ENCODE measurements around the gene NFIX. TPM values are rescaled to one million over a fixed set of nuclear protein-coding genes. Genes with fewer than 3 reads are reported as not detected.

Gene NFIX
- total RNA-seq, 3 donors from 2014 or later (not counting 1 experiment from before 2014, with no cell fraction given): 0.61 to 2.1 (median 1.3) TPM

DNA sequence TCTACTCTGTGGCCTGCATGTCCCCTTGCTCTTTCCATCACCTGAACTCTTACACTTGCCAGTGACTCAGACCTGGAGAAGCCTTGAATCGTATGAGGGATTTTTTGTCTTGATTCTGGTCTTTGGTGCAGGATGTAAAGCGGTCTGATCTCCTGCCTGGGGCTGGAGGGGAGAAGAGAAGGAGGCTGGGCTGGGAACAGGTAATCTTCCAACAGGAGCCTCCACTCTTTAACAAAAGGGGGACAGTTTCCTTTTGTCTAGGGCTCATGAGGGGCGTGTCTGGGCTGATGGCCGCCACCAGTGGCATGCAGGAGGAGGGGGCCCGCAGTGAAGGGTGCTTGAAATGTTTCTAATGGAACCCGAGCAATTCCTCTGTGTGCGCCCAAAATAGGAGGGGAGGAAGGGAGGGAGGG lies 24.7 kb downstream of the NFIX start:
- H3K4me3 Mint-ChIP-seq: no peak overlapping the region
- Histone ChIP-seq H3K27me3 (ENCODE audit: control insufficient read depth, insufficient read depth, low read length) (peaks cover 22% of the 10 kb centered on the region), H3K4me1 (ENCODE audit: control insufficient read depth, insufficient read depth, low read length) (peaks cover 22% of the 10 kb centered on the region), H3K9me3 (ENCODE audit: control insufficient read depth, insufficient read depth, low read length) (no peaks in the 10 kb centered on the region), H3K36me3 (ENCODE audit: control insufficient read depth, insufficient read depth, low read length) (no peaks in the 10 kb centered on the region), H3K27ac (ENCODE audit: low read length) (no peak overlapping the region), H3K4me3 (ENCODE audit: low read length) (no peak overlapping the region)
- H3K9me3 Mint-ChIP-seq: no peaks in the 10 kb centered on the region
- TF ChIP-seq, protein P1, sequence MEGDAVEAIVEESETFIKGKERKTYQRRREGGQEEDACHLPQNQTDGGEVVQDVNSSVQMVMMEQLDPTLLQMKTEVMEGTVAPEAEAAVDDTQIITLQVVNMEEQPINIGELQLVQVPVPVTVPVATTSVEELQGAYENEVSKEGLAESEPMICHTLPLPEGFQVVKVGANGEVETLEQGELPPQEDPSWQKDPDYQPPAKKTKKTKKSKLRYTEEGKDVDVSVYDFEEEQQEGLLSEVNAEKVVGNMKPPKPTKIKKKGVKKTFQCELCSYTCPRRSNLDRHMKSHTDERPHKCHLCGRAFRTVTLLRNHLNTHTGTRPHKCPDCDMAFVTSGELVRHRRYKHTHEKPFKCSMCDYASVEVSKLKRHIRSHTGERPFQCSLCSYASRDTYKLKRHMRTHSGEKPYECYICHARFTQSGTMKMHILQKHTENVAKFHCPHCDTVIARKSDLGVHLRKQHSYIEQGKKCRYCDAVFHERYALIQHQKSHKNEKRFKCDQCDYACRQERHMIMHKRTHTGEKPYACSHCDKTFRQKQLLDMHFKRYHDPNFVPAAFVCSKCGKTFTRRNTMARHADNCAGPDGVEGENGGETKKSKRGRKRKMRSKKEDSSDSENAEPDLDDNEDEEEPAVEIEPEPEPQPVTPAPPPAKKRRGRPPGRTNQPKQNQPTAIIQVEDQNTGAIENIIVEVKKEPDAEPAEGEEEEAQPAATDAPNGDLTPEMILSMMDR (IDR thresholded peaks at IDR 0.05): no peak
- ATAC-seq: no peak
- peaks cover 11 to 21% of the 10 kb centered on the region in 2 donors for H3K4me1 Mint-ChIP-seq
- intact Hi-C loops (cut with micrococcal nuclease): no loop called here
- H3K36me3 Mint-ChIP-seq: no peaks in the 10 kb centered on the region
- 82% methylated on average over 7 of the region's 7 CpGs for WGBS (ENCODE audit: insufficient coverage)
- DNase-seq: no peak
- H3K27me3 Mint-ChIP-seq (ENCODE audit: low read depth in 2 of 2): peaks cover 49 to 60% of the 10 kb centered on the region in 2 donors
- H3K27ac Mint-ChIP-seq: no peak overlapping the region

DNA sequence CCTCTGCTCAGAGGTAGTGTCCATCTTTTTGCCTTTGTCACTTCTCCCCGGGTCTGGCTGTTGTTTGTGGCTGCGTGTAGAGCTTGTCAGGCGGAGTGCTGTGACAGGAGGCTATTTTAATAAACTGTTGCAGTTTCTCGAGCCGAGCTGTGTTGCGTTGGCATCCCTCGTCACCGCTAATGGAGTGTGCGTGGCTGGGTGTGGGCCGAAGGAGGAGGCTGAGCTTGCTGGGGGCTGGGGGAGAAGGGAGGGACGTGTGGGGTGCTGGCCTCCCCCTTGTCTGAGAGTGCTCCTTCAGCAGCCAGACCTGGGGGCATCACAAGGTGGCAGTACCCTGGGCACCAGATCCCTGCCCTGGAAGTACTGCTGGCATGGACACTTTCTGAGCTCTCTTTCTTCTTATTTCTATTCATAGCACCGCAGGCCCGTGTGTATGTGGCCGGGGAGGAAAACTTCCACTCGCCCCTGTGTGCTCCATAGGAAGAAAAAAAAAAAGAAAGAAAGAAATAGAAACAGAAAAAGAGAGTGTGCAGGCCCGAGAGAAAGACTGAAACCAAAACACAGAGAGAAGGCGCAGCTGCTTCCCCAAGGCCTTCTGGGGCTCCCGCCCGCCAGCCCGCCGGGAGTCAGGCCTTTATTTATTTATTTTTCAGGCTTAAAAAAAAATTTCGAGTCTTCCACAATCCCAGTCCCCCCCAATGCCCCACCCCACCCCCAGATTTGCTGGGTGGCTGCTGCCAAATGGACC lies 27.0 kb downstream of the NFIX start:
- H3K27ac ChIP-seq (ENCODE audit: low read length): no peak overlapping the region
- H3K36me3 Mint-ChIP-seq: no peaks in the 10 kb centered on the region

DNA sequence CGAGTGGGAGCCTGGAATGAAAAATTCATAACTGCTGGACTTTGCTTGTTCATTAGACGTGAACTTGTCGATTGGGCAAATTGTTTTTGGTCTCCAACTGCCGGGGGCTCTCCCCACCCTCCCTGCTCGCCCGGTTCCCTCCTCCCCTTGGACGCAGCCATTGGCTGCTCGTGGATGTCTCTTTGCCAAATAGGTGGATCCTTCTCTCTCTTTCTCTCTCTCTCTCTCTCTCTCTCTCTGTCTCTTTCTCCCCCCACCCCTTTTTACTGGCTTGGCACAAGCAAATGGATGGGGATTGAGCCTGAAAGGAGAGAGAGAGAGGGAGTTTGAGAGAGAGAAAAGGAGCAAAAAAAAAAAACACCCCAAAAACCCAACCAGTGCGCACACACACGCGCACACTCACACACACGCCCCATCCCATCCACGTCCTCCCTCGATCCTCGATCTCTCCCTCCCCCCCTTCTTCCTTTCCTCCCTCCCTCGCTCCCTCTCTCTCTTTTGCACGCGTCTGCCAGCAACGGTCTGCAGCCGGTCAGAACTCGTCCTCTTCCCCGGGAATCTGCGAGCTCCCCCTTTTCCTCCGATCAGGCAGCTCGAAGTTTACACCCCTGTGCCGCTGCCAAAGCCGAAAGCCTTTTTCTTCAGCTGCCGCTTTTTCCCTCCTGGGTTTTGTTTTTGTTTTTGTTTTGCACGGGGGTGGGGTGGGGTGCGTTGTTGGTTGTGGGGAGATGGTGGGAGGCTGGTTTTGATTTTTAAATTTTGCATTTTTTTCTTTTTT lies 27.8 kb downstream of the NFIX start:
- 9% methylated on average over 29 of the region's 30 CpGs for WGBS (ENCODE audit: insufficient coverage)
- peak overlapping the region; percentile 8 for H3K4me3 ChIP-seq (ENCODE audit: low read length)
- peaks cover 23% of the 10 kb centered on the region for H3K27me3 ChIP-seq (ENCODE audit: control insufficient read depth, insufficient read depth, low read length)

More for the DNA sequence above, 27.0 kb downstream of the NFIX start:
- peaks cover 23% of the 10 kb centered on the region for H3K27me3 ChIP-seq (ENCODE audit: control insufficient read depth, insufficient read depth, low read length)
- Mint-ChIP-seq H3K9me3 (no peaks in the 10 kb centered on the region), H3K27ac (no peak overlapping the region), H3K4me3 (peak overlapping the region; percentile 43), H3K27me3 (ENCODE audit: low read depth in 2 of 2) (peaks cover 52 to 64% of the 10 kb centered on the region in 2 donors), H3K4me1 (peaks cover 12 to 21% of the 10 kb centered on the region in 2 donors)
- TF ChIP-seq, protein P1 (IDR thresholded peaks at IDR 0.05): no peak
- intact Hi-C loops (cut with micrococcal nuclease): no loop called here
- ATAC-seq: no peak
- H3K4me1 ChIP-seq (ENCODE audit: control insufficient read depth, insufficient read depth, low read length): peaks cover 23% of the 10 kb centered on the region
- no peaks in the 10 kb centered on the region for H3K36me3 ChIP-seq (ENCODE audit: control insufficient read depth, insufficient read depth, low read length)
- H3K4me3 ChIP-seq (ENCODE audit: low read length): no peak overlapping the region
- 50% methylated on average over 21 of the region's 22 CpGs for WGBS (ENCODE audit: insufficient coverage)
- H3K9me3 ChIP-seq (ENCODE audit: control insufficient read depth, insufficient read depth, low read length): no peaks in the 10 kb centered on the region
- DNase-seq: no peak

More for the DNA sequence above, 27.8 kb downstream of the NFIX start:
- DNase-seq (peak in 1 of 2 donors; percentile 28), ATAC-seq (peak in 2 of 3 donors; percentile 26 to 31)
- no peak overlapping the region for H3K27ac Mint-ChIP-seq
- H3K9me3 Mint-ChIP-seq: no peaks in the 10 kb centered on the region
- peaks cover 12 to 21% of the 10 kb centered on the region in 2 donors for H3K4me1 Mint-ChIP-seq
- H3K4me1 ChIP-seq (ENCODE audit: control insufficient read depth, insufficient read depth, low read length): peaks cover 23% of the 10 kb centered on the region
- H3K36me3 Mint-ChIP-seq: no peaks in the 10 kb centered on the region
- TF ChIP-seq, protein P1 (IDR thresholded peaks at IDR 0.05): no peak
- H3K36me3 ChIP-seq (ENCODE audit: control insufficient read depth, insufficient read depth, low read length): no peaks in the 10 kb centered on the region
- peak overlapping the region; percentile 52 for H3K4me3 Mint-ChIP-seq
- H3K9me3 ChIP-seq (ENCODE audit: control insufficient read depth, insufficient read depth, low read length): no peaks in the 10 kb centered on the region
- peaks cover 44 to 56% of the 10 kb centered on the region in 2 donors for H3K27me3 Mint-ChIP-seq (ENCODE audit: low read depth in 2 of 2)
- no peak overlapping the region for H3K27ac ChIP-seq (ENCODE audit: low read length)
- intact Hi-C loops (cut with micrococcal nuclease): no loop called here

Data from natural killer cell (primary cell).